Activated CD4-positive, alpha-beta memory T cell treated with anti-CD3 and anti-CD28 coated beads, Interleukin-2, amount 10 ng/mL, durations not matched to agents 7 days and 5 days (primary cell): ENCODE results near the gene IDH3G. TPM values are rescaled to one million over a fixed set of nuclear protein-coding genes. Genes with fewer than 3 reads are reported as not detected.

Source experiments
- CTCF ChIA-PET: fragments of 350-600 bp; sonication (Branson Sonifier 250); formaldehyde crosslinking; loops from one replicate; lab custom pipeline; 2021; ENCODE audit warnings: antibody characterized with exemption, inconsistent platforms; lab: Charles Lee
- POLR2A ChIA-PET: fragments of 350-600 bp; sonication (Branson Sonifier 250); formaldehyde crosslinking; loops from one replicate; lab custom pipeline; 2021; ENCODE audit warnings: antibody characterized with exemption; lab: Charles Lee
- DNase-seq: peaks from one replicate; pipeline ENCODE4 v3.0.0-alpha.2; 2020
- H3K27ac Mint-ChIP-seq: one replicate; pipeline ENCODE4 v1.8.0; 2021; ENCODE audit warnings: mild to moderate bottlenecking, mixed read lengths
- H3K27me3 Mint-ChIP-seq: one replicate; pipeline ENCODE4 v1.8.0; 2021; ENCODE audit warnings: mixed read lengths
- H3K36me3 Mint-ChIP-seq: one replicate; pipeline ENCODE4 v1.8.0; 2021; ENCODE audit warnings: low read depth, mixed read lengths
- H3K4me1 Mint-ChIP-seq: one replicate; pipeline ENCODE4 v1.8.0; 2021; ENCODE audit warnings: mixed read lengths
- H3K4me3 Mint-ChIP-seq: one replicate; pipeline ENCODE4 v1.8.0; 2021; ENCODE audit warnings: mild to moderate bottlenecking, mixed read lengths
- H3K9me3 Mint-ChIP-seq: one replicate; pipeline ENCODE4 v1.8.0; 2021; ENCODE audit warnings: mixed read lengths
- total RNA-seq, 2 experiments: library from RNA; stranded (reverse); gene quantifications; one replicate each; pipeline ENCODE4 v1.2.3, GENCODE V29; 2021

The IDH3G gene
- total RNA-seq, 2 experiments from 2014 or later, result 62.4 to 64.8 TPM

GRCh38 chrX:153780678-153781427, 13.3 kb downstream of the IDH3G start, which contains the start of gene SRPK3:
Gene SRPK3 (plus strand): TSS chrX:153781041. CDS start chrX:153781087, 46 bp downstream.
- no peak within 1 kb of the TSS for H3K27ac Mint-ChIP-seq
- no peaks in the 10 kb centered on the region for H3K36me3 Mint-ChIP-seq
- ChIA-PET POLR2A (interaction anchor here (1.2 kb wide), 1 partner anchor 126 kb away, joined by 3 read pairs; no protein-coding TSS in a partner anchor), CTCF (no interaction called here)
- DNase-seq, result no peak
- H3K4me1 Mint-ChIP-seq, result peaks cover 2% of the 10 kb centered on the region
- H3K9me3 Mint-ChIP-seq, result no peaks in the 10 kb centered on the region
- no peak within 1 kb of the TSS for H3K4me3 Mint-ChIP-seq
- peaks cover 9% of the 10 kb centered on the region for H3K27me3 Mint-ChIP-seq

GRCh38 chrX:153779891-153780677, 14.1 kb downstream of the IDH3G start:
- Mint-ChIP-seq H3K9me3 (no peaks in the 10 kb centered on the region), H3K27ac (no peak overlapping the region), H3K27me3 (peaks cover 9% of the 10 kb centered on the region), H3K4me1 (peaks cover 2% of the 10 kb centered on the region), H3K4me3 (no peak overlapping the region), H3K36me3 (no peaks in the 10 kb centered on the region)
- ChIA-PET CTCF (interaction anchor here (0.9 kb wide), 1 partner anchor 25 kb away, joined by 3 read pairs; no protein-coding TSS in a partner anchor), POLR2A (no interaction called here)
- DNase-seq, result no peak

- ChIA-PET CTCF (interaction anchor here (0.7 kb wide), 1 partner anchor 18 kb away, joined by 3 read pairs; no protein-coding TSS in a partner anchor), POLR2A (interaction anchor here (1.0 kb wide), 1 partner anchor 52 kb away, joined by 3 read pairs; no protein-coding TSS in a partner anchor)
- no peak overlapping the region for H3K27ac Mint-ChIP-seq
- H3K27me3 Mint-ChIP-seq, result peaks cover 9% of the 10 kb centered on the region
- H3K4me1 Mint-ChIP-seq, result peaks cover 2% of the 10 kb centered on the region
- no peak for DNase-seq
- no peaks in the 10 kb centered on the region for H3K9me3 Mint-ChIP-seq
- no peaks in the 10 kb centered on the region for H3K36me3 Mint-ChIP-seq
- no peak overlapping the region for H3K4me3 Mint-ChIP-seq
These were observed 15.5 kb downstream of the IDH3G start for GRCh38 chrX:153778684-153779101.

DNA sequence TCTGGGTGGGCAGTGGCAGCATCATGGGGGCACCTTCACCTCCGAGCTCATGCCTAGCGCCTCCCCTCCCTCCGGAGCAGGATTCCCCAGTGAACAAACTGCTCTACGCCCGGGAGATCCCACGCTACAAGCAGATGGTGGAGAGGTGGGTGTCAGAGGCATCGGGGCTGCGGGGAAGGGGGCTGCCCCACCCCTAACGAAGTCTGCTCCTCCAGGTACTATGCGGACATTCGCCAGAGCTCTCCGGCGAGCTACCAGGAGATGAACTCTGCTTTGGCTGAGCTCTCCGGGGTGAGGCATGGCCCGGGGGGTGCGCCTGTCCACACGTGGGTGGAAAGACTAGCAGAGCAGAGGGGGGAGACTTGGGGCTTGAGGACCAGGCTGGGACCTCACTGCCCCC, 16.0 kb downstream of the IDH3G start:
- POLR2A ChIA-PET, result interaction anchor here (1.0 kb wide), 1 partner anchor 51 kb away, joined by 3 read pairs; no protein-coding TSS in a partner anchor
- Mint-ChIP-seq H3K27ac (no peak overlapping the region), H3K4me3 (no peak overlapping the region), H3K27me3 (peaks cover 9% of the 10 kb centered on the region), H3K4me1 (peaks cover 2% of the 10 kb centered on the region), H3K36me3 (no peaks in the 10 kb centered on the region), H3K9me3 (no peaks in the 10 kb centered on the region)
- CTCF ChIA-PET, result no interaction called here
- DNase-seq, result no peak

GRCh38 chrX:153777261-153778090, 16.7 kb downstream of the IDH3G start:
- Mint-ChIP-seq H3K4me3 (no peak overlapping the region), H3K36me3 (no peaks in the 10 kb centered on the region), H3K9me3 (no peaks in the 10 kb centered on the region), H3K27me3 (peaks cover 9% of the 10 kb centered on the region), H3K27ac (no peak overlapping the region), H3K4me1 (peaks cover 2% of the 10 kb centered on the region)
- DNase-seq, result no peak
- CTCF ChIA-PET, result no interaction called here
- POLR2A ChIA-PET, result interaction anchor here (1.0 kb wide), 1 partner anchor 51 kb away, joined by 3 read pairs; no protein-coding TSS in a partner anchor

GRCh38 chrX:153776611-153777045, 17.5 kb downstream of the IDH3G start:
- no peaks in the 10 kb centered on the region for H3K36me3 Mint-ChIP-seq
- H3K27ac Mint-ChIP-seq, result no peak overlapping the region
- ChIA-PET POLR2A (no interaction called here), CTCF (no interaction called here)
- H3K27me3 Mint-ChIP-seq, result peaks cover 9% of the 10 kb centered on the region
- H3K9me3 Mint-ChIP-seq, result no peaks in the 10 kb centered on the region
- H3K4me3 Mint-ChIP-seq, result no peak overlapping the region
- H3K4me1 Mint-ChIP-seq, result peaks cover 2% of the 10 kb centered on the region
- no peak for DNase-seq

DNA sequence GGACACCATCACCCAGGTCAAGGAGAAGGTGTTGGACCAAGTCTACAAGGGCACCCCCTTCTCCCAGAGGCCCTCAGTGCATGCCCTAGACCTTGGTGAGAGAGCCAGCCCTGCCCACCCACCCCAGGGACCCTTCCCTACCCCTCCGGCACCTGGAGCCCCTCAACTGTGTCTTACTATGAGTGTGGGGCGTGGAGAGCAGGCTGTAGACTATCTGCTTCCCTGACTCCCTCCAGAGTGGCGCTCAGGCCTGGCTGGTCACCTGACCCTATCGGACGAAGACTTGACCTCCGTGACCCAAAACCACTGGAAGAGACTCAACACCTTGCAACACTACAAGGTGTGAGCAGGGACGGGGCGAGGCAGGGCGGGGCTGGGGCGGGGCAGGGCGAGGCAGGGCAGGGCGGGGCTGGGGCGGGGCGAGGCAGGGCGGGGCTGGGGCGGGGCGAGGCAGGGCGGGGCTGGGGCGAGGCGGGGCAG, 18.0 kb downstream of the IDH3G start:
- ChIA-PET POLR2A (no interaction called here), CTCF (no interaction called here)
- no peak for DNase-seq
- Mint-ChIP-seq H3K27me3 (peaks cover 9% of the 10 kb centered on the region), H3K9me3 (no peaks in the 10 kb centered on the region), H3K4me3 (no peak overlapping the region), H3K36me3 (no peaks in the 10 kb centered on the region), H3K27ac (no peak overlapping the region), H3K4me1 (peaks cover 2% of the 10 kb centered on the region)

DNA sequence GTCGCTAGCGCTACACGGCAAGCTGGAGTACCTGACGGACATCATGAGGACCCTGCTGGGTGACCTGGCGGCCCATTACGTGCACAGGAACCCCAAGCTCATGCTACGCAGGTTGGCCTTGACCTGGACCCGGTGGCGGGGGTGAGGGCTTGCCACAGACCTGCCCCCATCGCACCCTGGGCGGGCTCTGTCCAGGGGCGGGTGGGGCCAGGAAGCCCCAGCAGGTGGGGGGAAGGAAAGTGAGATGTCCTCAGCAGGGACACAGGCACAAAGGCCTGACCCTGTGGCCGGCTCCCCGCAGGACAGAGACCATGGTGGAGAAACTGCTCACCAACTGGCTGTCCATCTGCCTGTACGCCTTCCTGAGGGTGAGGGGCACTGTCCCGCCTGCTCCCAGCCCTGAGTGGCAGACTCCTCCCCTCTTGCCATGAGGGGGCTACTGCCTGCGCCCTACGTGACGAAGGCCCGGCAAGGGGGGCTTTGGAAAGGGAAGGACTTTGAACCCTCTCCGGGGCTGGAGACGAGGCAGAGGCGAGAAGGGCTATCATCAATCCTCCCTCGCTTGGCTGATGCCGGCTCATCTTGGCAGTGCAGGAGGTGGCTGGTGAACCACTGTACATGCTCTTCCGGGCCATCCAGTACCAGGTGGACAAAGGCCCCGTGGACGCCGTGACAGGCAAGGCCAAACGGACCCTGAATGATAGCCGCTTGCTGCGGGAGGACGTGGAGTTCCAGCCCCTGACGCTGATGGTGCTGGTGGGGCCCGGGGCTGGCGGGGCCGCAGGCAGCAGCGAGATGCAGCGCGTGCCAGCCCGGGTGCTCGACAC, 18.7 kb downstream of the IDH3G start:
- CTCF ChIA-PET, result no interaction called here
- no peak overlapping the region for H3K27ac Mint-ChIP-seq
- no peaks in the 10 kb centered on the region for H3K36me3 Mint-ChIP-seq
- DNase-seq, result no peak
- POLR2A ChIA-PET, result no interaction called here
- H3K4me3 Mint-ChIP-seq, result no peak overlapping the region
- H3K4me1 Mint-ChIP-seq, result peaks cover 2% of the 10 kb centered on the region
- no peaks in the 10 kb centered on the region for H3K9me3 Mint-ChIP-seq
- H3K27me3 Mint-ChIP-seq, result peaks cover 9% of the 10 kb centered on the region

DNA sequence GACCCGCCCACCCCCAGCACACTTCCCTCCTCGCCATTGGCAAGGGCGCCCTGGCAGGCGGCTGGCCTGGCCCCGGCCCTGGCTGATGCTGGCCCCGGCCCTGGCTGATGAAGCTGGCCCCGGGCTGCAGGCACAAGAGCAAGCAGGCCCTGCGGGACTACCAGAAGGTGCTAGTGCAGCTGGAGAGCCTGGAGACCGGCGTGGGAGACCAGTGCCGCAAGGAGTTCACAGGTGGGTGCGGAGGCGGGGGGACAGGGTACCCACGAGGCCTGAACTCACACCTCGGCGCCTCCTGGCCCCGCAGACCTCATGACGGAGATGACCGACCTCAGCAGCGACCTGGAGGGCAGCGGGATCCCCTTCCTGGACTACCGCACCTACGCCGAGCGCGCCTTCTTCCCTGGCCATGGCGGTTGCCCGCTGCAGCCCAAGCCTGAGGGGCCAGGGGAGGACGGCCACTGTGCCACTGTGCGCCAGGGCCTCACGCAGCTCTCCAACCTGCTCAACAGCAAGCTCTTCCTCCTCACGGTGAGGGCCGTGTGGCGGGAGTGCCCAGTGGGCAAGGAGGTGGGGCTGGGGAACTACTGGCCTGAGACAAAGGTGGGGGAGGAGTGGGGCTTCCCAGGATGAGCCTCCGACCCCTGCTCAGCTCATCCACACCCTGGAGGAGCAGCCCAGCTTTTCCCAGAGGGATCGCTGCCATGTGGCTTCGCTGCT, 19.4 kb downstream of the IDH3G start:
- H3K4me3 Mint-ChIP-seq, result no peak overlapping the region
- no peak overlapping the region for H3K27ac Mint-ChIP-seq
- H3K4me1 Mint-ChIP-seq, result peaks cover 2% of the 10 kb centered on the region
- DNase-seq, result no peak
- H3K27me3 Mint-ChIP-seq, result peaks cover 2% of the 10 kb centered on the region
- POLR2A ChIA-PET, result no interaction called here
- CTCF ChIA-PET, result no interaction called here
- no peaks in the 10 kb centered on the region for H3K36me3 Mint-ChIP-seq
- H3K9me3 Mint-ChIP-seq, result no peaks in the 10 kb centered on the region

GRCh38 chrX:153773741-153774575, 20.2 kb downstream of the IDH3G start:
- Mint-ChIP-seq H3K9me3 (no peaks in the 10 kb centered on the region), H3K27ac (no peak overlapping the region), H3K36me3 (no peaks in the 10 kb centered on the region), H3K27me3 (no peaks in the 10 kb centered on the region), H3K4me1 (peaks cover 2% of the 10 kb centered on the region), H3K4me3 (no peak overlapping the region)
- no peak for DNase-seq
- POLR2A ChIA-PET, result no interaction called here
- CTCF ChIA-PET, result no interaction called here

DNA sequence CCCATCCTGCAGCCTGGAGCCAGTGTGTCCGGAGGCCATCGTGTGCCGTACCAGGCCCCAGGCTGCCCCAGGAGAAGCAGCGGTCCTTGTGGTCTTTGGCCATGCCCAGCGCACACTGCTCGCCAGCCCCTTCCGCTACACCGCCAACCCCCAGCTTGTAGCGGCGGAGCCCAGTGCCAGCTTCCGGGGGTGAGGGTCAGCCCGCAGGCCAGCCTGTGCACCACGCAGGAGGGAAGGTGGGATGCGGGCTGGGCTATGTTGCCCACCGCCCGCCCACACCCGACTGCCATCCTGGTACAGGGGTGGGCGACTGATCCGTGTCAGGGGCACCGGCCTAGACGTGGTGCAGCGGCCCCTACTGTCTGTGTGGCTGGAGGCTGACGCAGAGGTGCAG, 21.0 kb downstream of the IDH3G start:
- CTCF ChIA-PET, result no interaction called here
- H3K9me3 Mint-ChIP-seq, result no peaks in the 10 kb centered on the region
- H3K36me3 Mint-ChIP-seq, result no peaks in the 10 kb centered on the region
- POLR2A ChIA-PET, result no interaction called here
- H3K27me3 Mint-ChIP-seq, result no peaks in the 10 kb centered on the region
- H3K27ac Mint-ChIP-seq, result no peak overlapping the region
- no peak for DNase-seq
- H3K4me1 Mint-ChIP-seq, result peaks cover 2% of the 10 kb centered on the region
- no peak overlapping the region for H3K4me3 Mint-ChIP-seq
